BLaER1 (cell line): ENCODE results near the gene CHSY3.

ENCODE experiments used
- H3K27ac ChIP-seq: shearing (Covaris generic); formaldehyde crosslinking; 2 replicates; pipeline ENCODE4 v1.8.1; 2022
- H3K27me3 ChIP-seq: shearing (Covaris generic); formaldehyde crosslinking; 2 replicates; pipeline ENCODE4 v1.8.1; 2022
- H3K36me3 ChIP-seq: shearing (Covaris generic); formaldehyde crosslinking; 2 replicates; pipeline ENCODE4 v1.8.1; 2022
- H3K4me1 ChIP-seq: shearing (Covaris generic); formaldehyde crosslinking; 2 replicates; pipeline ENCODE4 v1.8.1; 2022
- H3K4me2 ChIP-seq: shearing (Covaris generic); formaldehyde crosslinking; 2 replicates; pipeline ENCODE4 v1.8.1; 2022
- H3K4me3 ChIP-seq: shearing (Covaris generic); formaldehyde crosslinking; 2 replicates; pipeline ENCODE4 v1.8.1; 2022
- H3K9ac ChIP-seq: shearing (Covaris generic); formaldehyde crosslinking; 2 replicates; pipeline ENCODE4 v1.8.1; 2022
- H3K9me3 ChIP-seq: shearing (Covaris generic); formaldehyde crosslinking; 2 replicates; pipeline ENCODE4 v1.8.1; 2022
- H4K20me1 ChIP-seq: shearing (Covaris generic); formaldehyde crosslinking; 2 replicates; pipeline ENCODE4 v1.8.1; 2022
- Cebpa-rat ChIP-seq: shearing (Covaris generic); IDR thresholded peaks from 2 replicates; pipeline ENCODE4 v1.8.1; 2022

Gene CHSY3

GRCh38 chr5:129972465-129973141 lies 68.3 kb downstream of the CHSY3 start:
- no peak overlapping the region for H3K9ac ChIP-seq
- H3K27ac ChIP-seq: no peak overlapping the region
- H3K27me3 ChIP-seq: no peaks in the 10 kb centered on the region
- peak overlapping the region; percentile 47 for H3K4me2 ChIP-seq
- H3K4me3 ChIP-seq: no peak overlapping the region
- no peaks in the 10 kb centered on the region for H4K20me1 ChIP-seq
- no peaks in the 10 kb centered on the region for H3K36me3 ChIP-seq
- H3K4me1 ChIP-seq: peaks cover 18% of the 10 kb centered on the region
- TF ChIP-seq Cebpa-rat: no peak
- H3K9me3 ChIP-seq: no peaks in the 10 kb centered on the region

DNA sequence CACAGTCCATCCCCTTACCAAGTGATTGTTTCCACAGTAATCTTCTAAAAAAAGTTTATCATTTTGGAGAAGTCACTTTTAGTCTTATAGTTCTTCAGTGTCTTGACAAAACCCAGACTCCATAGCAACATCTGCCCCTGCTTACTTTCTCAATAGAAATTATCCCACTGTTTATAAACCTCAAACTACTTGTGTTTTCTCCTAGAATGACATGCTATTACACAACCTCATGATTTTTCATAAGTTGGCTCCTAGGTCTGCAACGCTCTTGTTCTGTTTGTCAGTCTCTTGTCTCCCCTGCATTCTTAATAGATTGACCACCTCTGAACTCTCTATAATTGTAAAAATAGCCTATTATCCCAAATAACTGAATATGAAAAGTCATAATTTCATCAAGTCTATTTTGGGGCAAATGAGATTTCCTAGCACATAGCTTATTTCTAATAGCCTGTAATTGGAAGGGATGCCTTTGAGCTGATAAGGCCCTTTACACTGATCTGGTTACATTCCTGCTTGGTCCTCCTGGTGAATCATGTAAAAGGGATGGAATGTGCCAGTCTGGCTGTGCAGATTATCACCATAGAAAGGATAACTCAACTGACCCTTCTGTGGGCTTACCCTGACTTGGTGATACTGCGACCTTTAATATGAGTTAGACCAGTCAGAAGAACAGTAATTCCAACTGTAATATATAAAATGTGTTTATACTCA lies 69.6 kb downstream of the CHSY3 start:
- H3K27me3 ChIP-seq: no peaks in the 10 kb centered on the region
- no peak overlapping the region for H3K4me3 ChIP-seq
- peaks cover 18% of the 10 kb centered on the region for H3K4me1 ChIP-seq
- TF ChIP-seq Cebpa-rat: no peak
- H3K9ac ChIP-seq: no peak overlapping the region
- H3K9me3 ChIP-seq: no peaks in the 10 kb centered on the region
- H4K20me1 ChIP-seq: no peaks in the 10 kb centered on the region
- no peaks in the 10 kb centered on the region for H3K36me3 ChIP-seq
- H3K4me2 ChIP-seq: no peak overlapping the region
- H3K27ac ChIP-seq: no peak overlapping the region

GRCh38 chr5:129977810-129978209 lies 73.5 kb downstream of the CHSY3 start:
- Histone ChIP-seq H3K4me3 (no peak overlapping the region), H3K4me2 (no peak overlapping the region), H3K9me3 (no peaks in the 10 kb centered on the region), H3K9ac (no peak overlapping the region), H3K36me3 (no peaks in the 10 kb centered on the region), H3K27me3 (no peaks in the 10 kb centered on the region), H3K4me1 (peaks cover 2% of the 10 kb centered on the region), H3K27ac (no peak overlapping the region), H4K20me1 (no peaks in the 10 kb centered on the region)
- no peak for TF ChIP-seq Cebpa-rat

GRCh38 chr5:129978270-129978669 lies 74.0 kb downstream of the CHSY3 start:
- Histone ChIP-seq H3K36me3 (no peaks in the 10 kb centered on the region), H4K20me1 (no peaks in the 10 kb centered on the region), H3K4me2 (no peak overlapping the region), H3K9me3 (no peaks in the 10 kb centered on the region), H3K4me3 (no peak overlapping the region), H3K9ac (no peak overlapping the region), H3K4me1 (no peaks in the 10 kb centered on the region), H3K27me3 (no peaks in the 10 kb centered on the region), H3K27ac (no peak overlapping the region)
- no peak for TF ChIP-seq Cebpa-rat

GRCh38 chr5:129988453-129988852 lies 84.2 kb downstream of the CHSY3 start:
- Histone ChIP-seq H3K4me3 (no peak overlapping the region), H3K27me3 (no peaks in the 10 kb centered on the region), H3K9me3 (peaks cover 16% of the 10 kb centered on the region), H3K4me1 (no peaks in the 10 kb centered on the region), H4K20me1 (no peaks in the 10 kb centered on the region), H3K9ac (no peak overlapping the region), H3K27ac (no peak overlapping the region), H3K4me2 (no peak overlapping the region), H3K36me3 (no peaks in the 10 kb centered on the region)
- no peak; the same call in 1 of the 2 replicates for TF ChIP-seq Cebpa-rat

DNA sequence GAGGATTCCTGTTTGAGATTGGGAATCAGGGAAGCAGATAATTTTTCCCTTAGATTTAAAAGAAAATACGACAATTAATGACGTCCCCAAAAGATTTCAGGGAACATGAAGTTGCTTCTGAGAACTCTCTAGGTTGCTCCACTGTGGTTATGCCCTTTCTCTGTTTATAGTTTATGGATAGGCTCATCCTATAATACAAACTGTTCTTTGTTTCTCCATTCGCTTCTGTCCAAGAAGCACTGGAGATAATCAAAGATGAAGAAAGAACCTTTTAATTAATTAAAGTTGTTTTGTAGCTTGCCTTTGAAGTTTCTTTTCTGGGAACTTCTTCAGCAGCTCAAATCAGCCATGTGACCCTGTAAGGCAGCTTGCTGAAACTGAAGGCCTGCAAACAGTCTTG lies 87.5 kb downstream of the CHSY3 start:
- H3K9ac ChIP-seq: no peak overlapping the region
- no peak overlapping the region for H3K4me2 ChIP-seq
- H3K4me3 ChIP-seq: no peak overlapping the region
- no peaks in the 10 kb centered on the region for H3K4me1 ChIP-seq
- H3K36me3 ChIP-seq: no peaks in the 10 kb centered on the region
- no peaks in the 10 kb centered on the region for H3K27me3 ChIP-seq
- no peaks in the 10 kb centered on the region for H3K9me3 ChIP-seq
- H3K27ac ChIP-seq: no peak overlapping the region
- H4K20me1 ChIP-seq: no peaks in the 10 kb centered on the region
- no peak for TF ChIP-seq Cebpa-rat

- H3K4me1 ChIP-seq: no peaks in the 10 kb centered on the region
- H3K27me3 ChIP-seq: no peaks in the 10 kb centered on the region
- H3K4me3 ChIP-seq: no peak overlapping the region
- H3K9me3 ChIP-seq: no peaks in the 10 kb centered on the region
- H4K20me1 ChIP-seq: no peaks in the 10 kb centered on the region
- no peak overlapping the region for H3K4me2 ChIP-seq
- no peak overlapping the region for H3K9ac ChIP-seq
- no peaks in the 10 kb centered on the region for H3K36me3 ChIP-seq
- no peak for TF ChIP-seq Cebpa-rat
- no peak overlapping the region for H3K27ac ChIP-seq
Observed at GRCh38 chr5:129996896-129997295, 92.6 kb downstream of the CHSY3 start.

DNA sequence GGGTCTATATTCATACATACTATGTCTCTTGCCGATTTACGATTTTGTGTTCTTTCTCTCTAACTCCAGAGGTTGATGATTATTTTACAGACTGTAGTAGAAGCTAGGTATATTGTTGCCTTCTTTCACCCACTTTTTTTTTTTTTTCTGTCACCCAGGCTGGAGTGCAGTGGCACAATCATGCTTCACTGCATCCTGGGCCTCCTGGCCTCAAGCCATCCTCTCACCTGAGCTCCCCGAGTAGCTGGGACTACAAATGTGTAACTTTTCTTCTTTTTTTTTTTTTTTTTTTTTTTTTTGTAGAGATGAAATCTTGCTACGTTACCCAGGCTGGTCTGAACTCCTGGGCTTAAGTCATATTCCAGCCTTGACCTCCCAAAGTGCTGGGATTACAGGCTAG lies 96.2 kb downstream of the CHSY3 start:
- H4K20me1 ChIP-seq: no peaks in the 10 kb centered on the region
- no peaks in the 10 kb centered on the region for H3K4me1 ChIP-seq
- no peak overlapping the region for H3K4me3 ChIP-seq
- H3K27ac ChIP-seq: no peak overlapping the region
- no peak for TF ChIP-seq Cebpa-rat
- H3K4me2 ChIP-seq: no peak overlapping the region
- no peaks in the 10 kb centered on the region for H3K9me3 ChIP-seq
- no peak overlapping the region for H3K9ac ChIP-seq
- no peaks in the 10 kb centered on the region for H3K36me3 ChIP-seq
- no peaks in the 10 kb centered on the region for H3K27me3 ChIP-seq

DNA sequence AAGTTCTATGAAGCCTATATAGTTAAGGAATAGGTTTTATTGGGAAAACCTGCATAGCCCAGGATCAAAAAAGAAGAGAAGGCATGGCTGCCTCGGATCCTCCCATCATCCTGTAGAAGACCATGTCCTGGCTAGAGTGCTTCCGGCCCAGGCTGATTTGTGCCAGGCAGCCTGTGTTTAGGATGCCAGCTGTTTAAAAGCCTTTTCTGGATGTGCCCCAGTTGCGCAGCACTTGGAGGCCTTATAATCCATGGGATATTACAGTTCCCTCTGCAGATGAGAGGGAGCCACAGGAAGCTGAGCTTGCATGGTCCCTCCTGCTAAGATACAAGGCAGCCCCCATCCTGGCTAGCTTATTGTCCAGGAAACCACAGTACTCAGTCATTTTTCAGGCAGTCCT lies 97.9 kb downstream of the CHSY3 start:
- Histone ChIP-seq H3K4me2 (no peak overlapping the region), H3K36me3 (no peaks in the 10 kb centered on the region), H3K4me1 (no peaks in the 10 kb centered on the region), H3K9me3 (no peaks in the 10 kb centered on the region), H3K9ac (no peak overlapping the region), H3K27ac (no peak overlapping the region), H3K27me3 (no peaks in the 10 kb centered on the region), H3K4me3 (no peak overlapping the region), H4K20me1 (no peaks in the 10 kb centered on the region)
- no peak for TF ChIP-seq Cebpa-rat

DNA sequence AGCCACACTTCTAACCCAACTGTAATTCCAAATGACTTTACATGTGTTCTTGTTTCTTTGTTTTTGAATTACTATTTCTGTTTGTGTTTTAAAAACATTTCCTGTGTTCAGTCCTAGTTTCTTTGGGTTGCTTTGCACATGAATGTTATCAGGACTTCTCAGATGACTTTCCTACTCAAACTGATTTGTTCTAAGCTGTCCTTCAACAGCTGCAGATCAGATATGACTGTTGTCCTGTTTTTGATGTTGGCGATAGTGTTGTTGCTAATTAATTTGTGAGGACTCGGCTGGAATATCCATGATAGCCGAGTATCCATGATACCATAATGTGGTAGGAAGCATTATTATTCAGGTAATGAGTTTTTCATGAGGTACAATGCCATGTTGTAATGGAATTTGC lies 98.6 kb downstream of the CHSY3 start:
- Histone ChIP-seq H3K4me3 (no peak overlapping the region), H3K9me3 (no peaks in the 10 kb centered on the region), H3K4me2 (no peak overlapping the region), H3K27me3 (no peaks in the 10 kb centered on the region), H3K36me3 (no peaks in the 10 kb centered on the region), H3K9ac (no peak overlapping the region), H3K4me1 (no peaks in the 10 kb centered on the region), H3K27ac (no peak overlapping the region), H4K20me1 (no peaks in the 10 kb centered on the region)
- TF ChIP-seq Cebpa-rat: no peak
